ENCODE data around the gene BEND3. TPM values are rescaled to one million over a fixed set of nuclear protein-coding genes. Genes with fewer than 3 reads are reported as not detected.

BEND3 gene
- total RNA-seq, 5 donors from 2014 or later (not counting 1 experiment from before 2014, with no cell fraction given): 1.1 to 2.0 (median 1.5) TPM

DNA sequence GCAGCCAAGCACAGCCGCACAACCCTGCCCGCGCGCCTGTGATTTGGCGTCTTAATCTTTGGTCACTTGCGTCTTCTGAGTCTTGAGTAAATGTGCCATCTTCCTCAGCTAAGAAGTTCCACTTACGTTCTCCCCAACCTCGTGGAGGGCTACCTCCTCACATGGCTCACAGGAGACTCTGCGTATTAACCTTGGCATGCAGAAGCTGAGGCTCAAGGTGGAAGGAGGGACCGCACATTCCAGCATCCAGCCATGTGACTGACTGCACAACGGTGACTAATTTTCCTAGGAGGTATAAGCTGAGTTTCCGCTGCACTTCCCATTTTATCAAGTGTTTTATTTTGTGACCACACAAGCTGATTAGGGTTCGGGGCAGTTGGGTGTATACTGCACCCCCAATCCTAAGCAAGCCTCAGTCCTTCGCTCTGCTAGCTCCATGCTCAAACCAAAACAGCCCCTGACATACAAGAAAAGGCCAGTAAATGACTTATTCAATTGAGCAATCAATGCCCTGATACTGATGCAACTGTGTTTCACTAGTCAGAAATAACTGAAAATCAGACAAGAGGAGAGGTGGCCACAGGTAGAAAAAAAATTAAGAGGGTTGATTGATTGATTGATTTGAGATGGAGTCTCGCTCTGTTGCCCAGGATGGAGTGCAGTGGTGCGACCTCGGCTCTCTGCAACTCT, 7.0 kb downstream of the BEND3 start:
- H3K4me1 ChIP-seq (ENCODE audit: control insufficient read depth in 1 of 2, extremely low read depth in 1 of 2, insufficient read depth in 2 of 2, low read length in 2 of 2): no peaks in the 10 kb centered on the region
- Mint-ChIP-seq H3K27ac (no peak overlapping the region), H3K9me3 (no peaks in the 10 kb centered on the region), H3K36me3 (no peaks in the 10 kb centered on the region), H3K27me3 (no peaks in the 10 kb centered on the region), H3K4me1 (peaks cover 0 to under 1% (median under 1%) of the 10 kb centered on the region in 3 donors), H3K4me3 (no peak overlapping the region)
- ATAC-seq (replicated peaks in 1 of 4): no peak
- no peaks in the 10 kb centered on the region for H3K36me3 ChIP-seq (ENCODE audit: control insufficient read depth in 2 of 2, extremely low read depth in 1 of 2, insufficient read depth in 1 of 2, low read length in 1 of 2)
- H3K27me3 ChIP-seq (replicated peaks in 1 of 2; ENCODE audit: control insufficient read depth in 2 of 2, extremely low read depth in 1 of 2, insufficient read depth in 2 of 2, low read length in 1 of 2): no peaks in the 10 kb centered on the region
- H3K4me3 ChIP-seq (ENCODE audit: control insufficient read depth in 1 of 2, extremely low read depth in 1 of 2, low read length in 1 of 2): no peak overlapping the region
- H3K27ac ChIP-seq (ENCODE audit: low read length): no peak overlapping the region
- ChIA-PET POLR2A (no interaction called here), CTCF (interaction anchor here in 1 of 2 donors (0.6 kb wide), 1 partner anchor 100 kb away, joined by 8 read pairs; no protein-coding TSS in a partner anchor)
- DNase-seq: no peak
- no peaks in the 10 kb centered on the region for H3K9me3 ChIP-seq
- 94% methylated on average over 13 of the region's 17 CpGs for WGBS (ENCODE audit: insufficient coverage)

DNA sequence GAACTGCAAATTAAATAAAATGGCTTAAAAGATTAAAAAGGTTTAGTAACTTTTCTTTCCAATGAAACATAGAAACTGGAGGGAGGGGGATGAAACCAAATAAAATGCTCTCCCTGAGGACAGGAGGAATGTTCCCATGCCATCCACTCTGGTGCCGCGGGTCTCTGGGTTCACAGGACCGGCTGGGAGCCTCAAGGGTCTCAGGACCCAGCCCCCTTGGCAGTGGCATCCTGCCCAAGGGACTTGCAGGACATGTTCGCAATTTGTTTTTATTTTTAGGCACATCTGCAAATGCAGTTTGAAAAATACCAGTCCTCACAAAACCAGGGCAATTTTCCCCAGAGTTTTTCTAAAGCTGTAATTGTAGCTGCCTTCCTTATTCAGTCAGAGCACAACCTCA, 7.5 kb downstream of the BEND3 start:
- ChIA-PET POLR2A (no interaction called here), CTCF (no interaction called here)
- H3K9me3 ChIP-seq: no peaks in the 10 kb centered on the region
- no peak overlapping the region for H3K27ac Mint-ChIP-seq
- H3K36me3 ChIP-seq (ENCODE audit: control insufficient read depth in 2 of 2, extremely low read depth in 1 of 2, insufficient read depth in 1 of 2, low read length in 1 of 2): no peaks in the 10 kb centered on the region
- 87% methylated on average over 4 of the region's 4 CpGs for WGBS (ENCODE audit: insufficient coverage)
- DNase-seq: no peak
- H3K4me3 Mint-ChIP-seq: no peak overlapping the region
- H3K27me3 Mint-ChIP-seq: no peaks in the 10 kb centered on the region
- no peak for ATAC-seq (replicated peaks in 1 of 4)
- H3K36me3 Mint-ChIP-seq: no peaks in the 10 kb centered on the region
- H3K27me3 ChIP-seq (replicated peaks in 1 of 2; ENCODE audit: control insufficient read depth in 2 of 2, extremely low read depth in 1 of 2, insufficient read depth in 2 of 2, low read length in 1 of 2): no peaks in the 10 kb centered on the region
- H3K4me1 Mint-ChIP-seq: no peaks in the 10 kb centered on the region
- H3K4me1 ChIP-seq (ENCODE audit: control insufficient read depth in 1 of 2, extremely low read depth in 1 of 2, insufficient read depth in 2 of 2, low read length in 2 of 2): no peaks in the 10 kb centered on the region
- no peak overlapping the region for H3K4me3 ChIP-seq (ENCODE audit: control insufficient read depth in 1 of 2, extremely low read depth in 1 of 2, low read length in 1 of 2)
- H3K9me3 Mint-ChIP-seq: no peaks in the 10 kb centered on the region
- no peak overlapping the region for H3K27ac ChIP-seq (ENCODE audit: low read length)

- ATAC-seq (replicated peaks in 1 of 4): no peak
- CTCF ChIA-PET: interaction anchor here in 1 of 2 donors (0.7 kb wide), 1 partner anchor 1556 kb away, joined by 3 read pairs; no protein-coding TSS in a partner anchor
These were observed 9.2 kb downstream of the BEND3 start for GRCh38 chr6:107106165-107106564.

GRCh38 chr6:107105511-107106116, 9.7 kb downstream of the BEND3 start:
- H3K4me3 ChIP-seq (ENCODE audit: control insufficient read depth in 1 of 2, extremely low read depth in 1 of 2, low read length in 1 of 2): no peak overlapping the region
- no peaks in the 10 kb centered on the region for H3K36me3 ChIP-seq (ENCODE audit: control insufficient read depth in 2 of 2, extremely low read depth in 1 of 2, insufficient read depth in 1 of 2, low read length in 1 of 2)
- DNase-seq (no peak), ATAC-seq (replicated peaks in 1 of 4) (no peak)
- H3K27ac ChIP-seq (ENCODE audit: low read length): no peak overlapping the region
- ChIA-PET POLR2A (no interaction called here), CTCF (no interaction called here)
- H3K36me3 Mint-ChIP-seq: no peaks in the 10 kb centered on the region
- H3K4me3 Mint-ChIP-seq: no peak overlapping the region
- no peaks in the 10 kb centered on the region for H3K9me3 Mint-ChIP-seq
- H3K27me3 Mint-ChIP-seq: no peaks in the 10 kb centered on the region
- H3K4me1 Mint-ChIP-seq: no peaks in the 10 kb centered on the region
- H3K9me3 ChIP-seq: no peaks in the 10 kb centered on the region
- WGBS (ENCODE audit: insufficient coverage): 87% methylated on average over 6 of the region's 7 CpGs
- no peaks in the 10 kb centered on the region for H3K4me1 ChIP-seq (ENCODE audit: control insufficient read depth in 1 of 2, extremely low read depth in 1 of 2, insufficient read depth in 2 of 2, low read length in 2 of 2)
- H3K27ac Mint-ChIP-seq: no peak overlapping the region
- no peaks in the 10 kb centered on the region for H3K27me3 ChIP-seq (replicated peaks in 1 of 2; ENCODE audit: control insufficient read depth in 2 of 2, extremely low read depth in 1 of 2, insufficient read depth in 2 of 2, low read length in 1 of 2)

More at GRCh38 chr6:107106165-107106564, 9.2 kb downstream of the BEND3 start:
- no peak overlapping the region for H3K27ac ChIP-seq (ENCODE audit: low read length)
- POLR2A ChIA-PET: no interaction called here
- H3K36me3 ChIP-seq (ENCODE audit: control insufficient read depth in 2 of 2, extremely low read depth in 1 of 2, insufficient read depth in 1 of 2, low read length in 1 of 2): no peaks in the 10 kb centered on the region
- no peak overlapping the region for H3K27ac Mint-ChIP-seq
- no peaks in the 10 kb centered on the region for H3K27me3 ChIP-seq (replicated peaks in 1 of 2; ENCODE audit: control insufficient read depth in 2 of 2, extremely low read depth in 1 of 2, insufficient read depth in 2 of 2, low read length in 1 of 2)
- no CpG with 5 or more reads among the region's 3 CpGs for WGBS (ENCODE audit: insufficient coverage)
- no peak for DNase-seq
- H3K9me3 Mint-ChIP-seq: no peaks in the 10 kb centered on the region
- no peaks in the 10 kb centered on the region for H3K36me3 Mint-ChIP-seq
- no peak overlapping the region for H3K4me3 Mint-ChIP-seq
- no peak overlapping the region for H3K4me3 ChIP-seq (ENCODE audit: control insufficient read depth in 1 of 2, extremely low read depth in 1 of 2, low read length in 1 of 2)
- no peaks in the 10 kb centered on the region for H3K4me1 Mint-ChIP-seq
- no peaks in the 10 kb centered on the region for H3K27me3 Mint-ChIP-seq
- no peaks in the 10 kb centered on the region for H3K9me3 ChIP-seq
- no peaks in the 10 kb centered on the region for H3K4me1 ChIP-seq (ENCODE audit: control insufficient read depth in 1 of 2, extremely low read depth in 1 of 2, insufficient read depth in 2 of 2, low read length in 2 of 2)

- Mint-ChIP-seq H3K9me3 (no peaks in the 10 kb centered on the region), H3K4me1 (peaks cover 0 to 4% (median 3%) of the 10 kb centered on the region in 3 donors), H3K36me3 (no peaks in the 10 kb centered on the region), H3K27ac (no peak overlapping the region), H3K27me3 (no peaks in the 10 kb centered on the region), H3K4me3 (no peak overlapping the region)
- Histone ChIP-seq H3K9me3 (no peaks in the 10 kb centered on the region), H3K27ac (ENCODE audit: low read length) (no peak overlapping the region), H3K4me3 (ENCODE audit: control insufficient read depth in 1 of 2, extremely low read depth in 1 of 2, low read length in 1 of 2) (no peak overlapping the region), H3K36me3 (ENCODE audit: control insufficient read depth in 2 of 2, extremely low read depth in 1 of 2, insufficient read depth in 1 of 2, low read length in 1 of 2) (no peaks in the 10 kb centered on the region), H3K4me1 (ENCODE audit: control insufficient read depth in 1 of 2, extremely low read depth in 1 of 2, insufficient read depth in 2 of 2, low read length in 2 of 2) (no peaks in the 10 kb centered on the region), H3K27me3 (replicated peaks in 1 of 2; ENCODE audit: control insufficient read depth in 2 of 2, extremely low read depth in 1 of 2, insufficient read depth in 2 of 2, low read length in 1 of 2) (no peaks in the 10 kb centered on the region)
- CTCF ChIA-PET: no interaction called here
- 95% methylated on average over 5 of the region's 6 CpGs for WGBS (ENCODE audit: insufficient coverage)
- POLR2A ChIA-PET: interaction anchor here in 1 of 2 donors (0.6 kb wide), 1 partner anchor 138 kb away, joined by 3 read pairs; no protein-coding TSS in a partner anchor
- DNase-seq: no peak
- no peak for ATAC-seq (replicated peaks in 1 of 4)
These were observed 12.2 kb downstream of the BEND3 start for GRCh38 chr6:107103082-107103481.

- ATAC-seq (replicated peaks in 1 of 4) (no peak), DNase-seq (no peak)
- Mint-ChIP-seq H3K36me3 (no peaks in the 10 kb centered on the region), H3K27ac (no peak overlapping the region), H3K4me3 (no peak overlapping the region), H3K9me3 (no peaks in the 10 kb centered on the region), H3K27me3 (no peaks in the 10 kb centered on the region), H3K4me1 (peaks cover 0 to 4% (median 3%) of the 10 kb centered on the region in 3 donors)
- H3K27ac ChIP-seq (ENCODE audit: low read length): no peak overlapping the region
- ChIA-PET POLR2A (no interaction called here), CTCF (no interaction called here)
- no peak overlapping the region for H3K4me3 ChIP-seq (ENCODE audit: control insufficient read depth in 1 of 2, extremely low read depth in 1 of 2, low read length in 1 of 2)
- H3K4me1 ChIP-seq (ENCODE audit: control insufficient read depth in 1 of 2, extremely low read depth in 1 of 2, insufficient read depth in 2 of 2, low read length in 2 of 2): no peaks in the 10 kb centered on the region
- no peaks in the 10 kb centered on the region for H3K27me3 ChIP-seq (replicated peaks in 1 of 2; ENCODE audit: control insufficient read depth in 2 of 2, extremely low read depth in 1 of 2, insufficient read depth in 2 of 2, low read length in 1 of 2)
- H3K36me3 ChIP-seq (ENCODE audit: control insufficient read depth in 2 of 2, extremely low read depth in 1 of 2, insufficient read depth in 1 of 2, low read length in 1 of 2): no peaks in the 10 kb centered on the region
- WGBS (ENCODE audit: insufficient coverage): 98% methylated on average over 7 of the region's 7 CpGs
- H3K9me3 ChIP-seq: no peaks in the 10 kb centered on the region
These were observed 12.9 kb downstream of the BEND3 start for GRCh38 chr6:107102414-107102805.

All from T-cell (primary cell).